ENCODE results near the gene MMD2.

GRCh38 chr7:4998244-4998643, 39.3 kb upstream of the MMD2 start:
- no peak for TF ChIP-seq NR3C1 (CRISPR knock-in tag; conservative IDR thresholded peaks at IDR 0.05; ENCODE audit: low read depth)
- no peak for TF ChIP-seq CTCF (IDR thresholded peaks at IDR 0.05)
- TF ChIP-seq ZNF121 (CRISPR knock-in tag; IDR thresholded peaks at IDR 0.05): no peak
- TF ChIP-seq ATF1 (CRISPR knock-in tag; IDR thresholded peaks at IDR 0.05): no peak
- TF ChIP-seq ESRRA (CRISPR knock-in tag; IDR thresholded peaks at IDR 0.05; ENCODE audit: borderline replicate concordance): no peak
- no peak for TF ChIP-seq MLX (CRISPR knock-in tag; IDR thresholded peaks at IDR 0.05)
- TF ChIP-seq ZNF423 (CRISPR knock-in tag; IDR thresholded peaks at IDR 0.05): no peak
- no peak for TF ChIP-seq ARID4B (CRISPR knock-in tag; IDR thresholded peaks at IDR 0.05; ENCODE audit: borderline replicate concordance)
- TF ChIP-seq USF2 (CRISPR knock-in tag; IDR thresholded peaks at IDR 0.05): no peak
- TF ChIP-seq NFATC4 (CRISPR knock-in tag; IDR thresholded peaks at IDR 0.05): no peak

Data from WTC11 (cell line).